HG02973 (cell line): Measurements from ENCODE around the gene GPR108.

Source experiments
- ATAC-seq: cut with Tn5 transposase; IDR thresholded peaks from one replicate; pipeline ENCODE4 v1.9.1; 2021; ENCODE audit warnings: moderate library complexity; ENCODE audit not compliant: unreplicated experiment

Gene GPR108

GRCh38 chr19:6708346-6708745 is 29.0 kb downstream of the GPR108 start:
- no peak for ATAC-seq

- ATAC-seq: no peak
Observed at GRCh38 chr19:6707658-6708018, 29.7 kb downstream of the GPR108 start.

GRCh38 chr19:6707011-6707657 is 30.2 kb downstream of the GPR108 start:
- no peak for ATAC-seq

- no peak for ATAC-seq
Observed at GRCh38 chr19:6706633-6706958, 30.8 kb downstream of the GPR108 start.

- no peak for ATAC-seq
Observed at GRCh38 chr19:6705931-6706632, 31.3 kb downstream of the GPR108 start.

- no peak for ATAC-seq
Observed at GRCh38 chr19:6700586-6701316, 36.6 kb downstream of the GPR108 start.

GRCh38 chr19:6699935-6700334 is 37.4 kb downstream of the GPR108 start:
- no peak for ATAC-seq

GRCh38 chr19:6697291-6697690 is 40.1 kb downstream of the GPR108 start:
- no peak for ATAC-seq

GRCh38 chr19:6696239-6696820 is 41.0 kb downstream of the GPR108 start:
- ATAC-seq: no peak

GRCh38 chr19:6694147-6694815 is 43.1 kb downstream of the GPR108 start:
- no peak for ATAC-seq

GRCh38 chr19:6693681-6694080 is 43.7 kb downstream of the GPR108 start:
- no peak for ATAC-seq

GRCh38 chr19:6693056-6693471 is 44.3 kb downstream of the GPR108 start:
- ATAC-seq: no peak

GRCh38 chr19:6692027-6692426 is 45.4 kb downstream of the GPR108 start:
- no peak for ATAC-seq

- no peak for ATAC-seq
Observed at GRCh38 chr19:6691342-6691741, 46.0 kb downstream of the GPR108 start.

- no peak for ATAC-seq
Observed at GRCh38 chr19:6690160-6690885, 47.1 kb downstream of the GPR108 start.

- no peak for ATAC-seq
Observed at GRCh38 chr19:6687114-6687513, 50.3 kb downstream of the GPR108 start.

- ATAC-seq: no peak
Observed at GRCh38 chr19:6686628-6686975, 50.8 kb downstream of the GPR108 start.

- no peak for ATAC-seq
Observed at GRCh38 chr19:6685962-6686627, 51.3 kb downstream of the GPR108 start.

- no peak for ATAC-seq
Observed at GRCh38 chr19:6685482-6685881, 51.9 kb downstream of the GPR108 start.

GRCh38 chr19:6683971-6684370 is 53.4 kb downstream of the GPR108 start:
- ATAC-seq: no peak
